Ishikawa (cell line): ENCODE results near the gene PIEZO2.

Experiments
- CEBPB ChIP-seq: IDR thresholded peaks from 2 replicates; pipeline ENCODE4 v1.6.1; 2012
- CREB1 ChIP-seq: IDR thresholded peaks from 2 replicates; pipeline ENCODE4 v1.6.1; 2012; ENCODE audit warnings: low read depth
- EGR1 ChIP-seq: IDR thresholded peaks from 2 replicates; pipeline ENCODE4 v1.6.1; 2012
- EP300 ChIP-seq: IDR thresholded peaks from 2 replicates; pipeline ENCODE4 v1.6.1; 2012; ENCODE audit warnings: borderline replicate concordance
- FOXM1 ChIP-seq: IDR thresholded peaks from 2 replicates; pipeline ENCODE4 v1.6.1; 2012; ENCODE audit warnings: low read depth, borderline replicate concordance
- MAX ChIP-seq: IDR thresholded peaks from 2 replicates; pipeline ENCODE4 v1.6.1; 2012
- NFIC ChIP-seq: IDR thresholded peaks from 2 replicates; pipeline ENCODE4 v1.6.1; 2012
- RAD21 ChIP-seq: IDR thresholded peaks from 2 replicates; pipeline ENCODE4 v1.6.1; 2012; ENCODE audit warnings: low read depth
- REST ChIP-seq: IDR thresholded peaks from 2 replicates; pipeline ENCODE4 v1.6.1; 2012; ENCODE audit warnings: low read depth, mild to moderate bottlenecking
- TAF1 ChIP-seq: IDR thresholded peaks from 2 replicates; pipeline ENCODE4 v1.6.1; 2012; ENCODE audit warnings: low read depth, mild to moderate bottlenecking
- TCF12 ChIP-seq: IDR thresholded peaks from 2 replicates; pipeline ENCODE4 v1.6.1; 2012; ENCODE audit warnings: low read depth
- TEAD4 ChIP-seq: IDR thresholded peaks from 2 replicates; pipeline ENCODE4 v1.6.1; 2012
- USF1 ChIP-seq: IDR thresholded peaks from 2 replicates; pipeline ENCODE4 v1.6.1; 2012
- YY1 ChIP-seq: IDR thresholded peaks from 2 replicates; pipeline ENCODE4 v1.6.1; 2012; ENCODE audit warnings: low read depth
- ZBTB7A ChIP-seq: IDR thresholded peaks from 2 replicates; pipeline ENCODE4 v1.6.1; 2012; ENCODE audit warnings: low read depth

The PIEZO2 gene

GRCh38 chr18:11121443-11121849 lies 27.9 kb downstream of the PIEZO2 start:
- TF ChIP-seq EGR1 (no peak), MAX (no peak), ZBTB7A (no peak), FOXM1 (no peak), TCF12 (no peak), RAD21 (no peak)

- no peak for TF ChIP-seq TCF12
- TF ChIP-seq TEAD4, result no peak
- TF ChIP-seq EGR1, result no peak
- TF ChIP-seq YY1, result no peak
- TF ChIP-seq CREB1, result no peak
- no peak for TF ChIP-seq ZBTB7A
- TF ChIP-seq RAD21, result no peak
- no peak for TF ChIP-seq MAX
- no peak for TF ChIP-seq USF1
- TF ChIP-seq NFIC, result no peak
- no peak for TF ChIP-seq FOXM1
Observed at GRCh38 chr18:11119959-11120587, 29.3 kb downstream of the PIEZO2 start.

- TF ChIP-seq EGR1, result no peak
- TF ChIP-seq TCF12, result no peak
- no peak for TF ChIP-seq NFIC
- no peak for TF ChIP-seq FOXM1
- TF ChIP-seq CREB1, result no peak
- no peak for TF ChIP-seq RAD21
- TF ChIP-seq CEBPB, result no peak
- TF ChIP-seq USF1, result no peak
- TF ChIP-seq YY1, result no peak
- no peak for TF ChIP-seq TEAD4
- no peak for TF ChIP-seq ZBTB7A
- no peak for TF ChIP-seq EP300
- no peak for TF ChIP-seq MAX
- TF ChIP-seq TAF1, result no peak
- no peak for TF ChIP-seq REST
Observed at GRCh38 chr18:11119550-11119949, 29.8 kb downstream of the PIEZO2 start.

- TF ChIP-seq USF1, result no peak
- TF ChIP-seq YY1, result no peak
Observed at GRCh38 chr18:11118051-11118766, 31.2 kb downstream of the PIEZO2 start.

GRCh38 chr18:11115276-11115675 lies 34.1 kb downstream of the PIEZO2 start:
- TF ChIP-seq CREB1 (no peak), REST (no peak), FOXM1 (no peak), YY1 (no peak), NFIC (no peak), EGR1 (no peak), CEBPB (no peak), RAD21 (no peak), ZBTB7A (no peak), TEAD4 (no peak), MAX (no peak), EP300 (no peak), TAF1 (no peak), TCF12 (no peak)
